Ishikawa (cell line): ENCODE results near the gene MAML2.

Experiments
- CEBPB ChIP-seq: IDR thresholded peaks from 2 replicates; pipeline ENCODE4 v1.6.1; 2012
- EGR1 ChIP-seq: IDR thresholded peaks from 2 replicates; pipeline ENCODE4 v1.6.1; 2012
- EP300 ChIP-seq: IDR thresholded peaks from 2 replicates; pipeline ENCODE4 v1.6.1; 2012; ENCODE audit warnings: borderline replicate concordance
- FOXM1 ChIP-seq: IDR thresholded peaks from 2 replicates; pipeline ENCODE4 v1.6.1; 2012; ENCODE audit warnings: low read depth, borderline replicate concordance
- MAX ChIP-seq: IDR thresholded peaks from 2 replicates; pipeline ENCODE4 v1.6.1; 2012
- RAD21 ChIP-seq: IDR thresholded peaks from 2 replicates; pipeline ENCODE4 v1.6.1; 2012; ENCODE audit warnings: low read depth
- REST ChIP-seq: IDR thresholded peaks from 2 replicates; pipeline ENCODE4 v1.6.1; 2012; ENCODE audit warnings: low read depth, mild to moderate bottlenecking
- TCF12 ChIP-seq: IDR thresholded peaks from 2 replicates; pipeline ENCODE4 v1.6.1; 2012; ENCODE audit warnings: low read depth

GRCh38 chr11:96137373-96137772, 205.6 kb downstream of the MAML2 start:
- TF ChIP-seq EGR1 = no peak
- no peak for TF ChIP-seq CEBPB
- no peak for TF ChIP-seq TCF12
- no peak for TF ChIP-seq REST
- no peak for TF ChIP-seq FOXM1
- TF ChIP-seq RAD21 = no peak
- no peak for TF ChIP-seq EP300
- TF ChIP-seq MAX = no peak
